Measurements from ENCODE around the gene ARF1. TPM values are rescaled to one million over a fixed set of nuclear protein-coding genes. Genes with fewer than 3 reads are reported as not detected.

ARF1 gene
- total RNA-seq, 1 donor from 2014 or later: 172 TPM

GRCh38 chr1:228112617-228113016 lies 30.1 kb downstream of the ARF1 start:
- no peak for DNase-seq (ENCODE audit: low spot score)
- no peak for ATAC-seq

DNA sequence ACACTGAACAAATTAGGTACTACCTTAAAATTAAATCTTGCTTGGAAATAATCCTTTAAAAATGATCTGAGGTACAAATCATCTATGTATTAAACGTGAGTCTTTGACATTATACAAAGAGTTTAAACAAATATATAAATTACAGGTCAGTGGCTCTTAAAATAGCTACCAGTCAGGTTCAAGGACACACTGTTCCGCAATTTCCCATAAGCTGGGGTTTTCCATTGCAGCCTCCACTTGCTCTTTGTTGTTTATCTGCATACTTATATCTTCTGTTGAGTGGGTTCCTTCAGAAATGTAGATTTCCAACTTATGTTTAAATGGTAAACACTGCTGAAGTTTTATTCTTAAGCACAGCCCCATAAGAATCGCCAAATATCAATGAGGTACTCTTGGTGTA lies 32.3 kb downstream of the ARF1 start:
- DNase-seq (ENCODE audit: low spot score): no peak
- ATAC-seq: no peak

DNA sequence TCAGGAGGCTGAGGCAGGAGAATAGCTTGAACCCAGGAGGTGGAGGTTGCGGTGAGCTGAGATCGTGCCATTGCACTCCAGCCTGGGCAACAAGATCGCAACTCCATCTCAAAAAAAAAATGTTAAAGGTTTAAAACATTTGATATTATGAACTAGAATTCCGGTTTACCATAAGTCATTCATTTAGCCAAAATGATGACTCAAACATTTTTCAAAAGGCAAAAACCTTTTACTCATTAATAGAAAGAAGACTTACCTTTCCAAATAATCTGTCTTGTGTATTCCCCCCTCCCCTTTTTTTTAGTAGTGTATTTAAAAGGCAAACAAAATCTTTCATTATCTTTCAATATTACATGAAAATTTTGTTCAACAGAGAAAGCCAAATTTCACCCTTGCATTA lies 34.8 kb downstream of the ARF1 start:
- ATAC-seq: no peak
- DNase-seq (ENCODE audit: low spot score): no peak

- DNase-seq (ENCODE audit: low spot score) (no peak), ATAC-seq (no peak)
Measured at GRCh38 chr1:228118040-228118439, 35.5 kb downstream of the ARF1 start.

DNA sequence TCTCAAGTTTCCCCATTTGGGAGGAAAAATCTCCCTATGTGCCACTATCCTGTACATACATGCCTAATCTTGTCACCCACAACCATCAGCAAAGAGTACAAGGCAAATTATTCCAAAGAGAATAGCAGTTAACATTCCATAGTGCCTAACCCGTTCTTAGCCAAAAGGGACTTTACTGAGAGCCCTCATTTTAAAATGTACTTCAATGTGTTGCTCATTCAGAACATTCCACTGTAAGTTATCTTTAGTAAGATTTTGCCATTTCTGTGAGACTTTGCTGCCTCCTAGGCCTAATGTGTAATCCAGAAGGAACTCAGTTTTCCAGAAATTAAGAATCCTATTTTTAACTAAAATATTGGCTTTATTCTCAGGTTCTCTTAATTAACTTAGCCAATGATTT lies 37.8 kb downstream of the ARF1 start:
- ATAC-seq: no peak

GRCh38 chr1:228120857-228121489 lies 38.5 kb downstream of the ARF1 start:
- no peak for DNase-seq (ENCODE audit: low spot score)
- ATAC-seq: no peak

More for the DNA sequence above, 37.8 kb downstream of the ARF1 start:
- no peak for DNase-seq (ENCODE audit: low spot score)

- no peak for ATAC-seq
- DNase-seq (ENCODE audit: low spot score): no peak
Measured at GRCh38 chr1:228122921-228123441, 40.5 kb downstream of the ARF1 start.

- DNase-seq (ENCODE audit: low spot score) (no peak), ATAC-seq (no peak)
Measured at GRCh38 chr1:228123505-228123904, 41.0 kb downstream of the ARF1 start.

DNA sequence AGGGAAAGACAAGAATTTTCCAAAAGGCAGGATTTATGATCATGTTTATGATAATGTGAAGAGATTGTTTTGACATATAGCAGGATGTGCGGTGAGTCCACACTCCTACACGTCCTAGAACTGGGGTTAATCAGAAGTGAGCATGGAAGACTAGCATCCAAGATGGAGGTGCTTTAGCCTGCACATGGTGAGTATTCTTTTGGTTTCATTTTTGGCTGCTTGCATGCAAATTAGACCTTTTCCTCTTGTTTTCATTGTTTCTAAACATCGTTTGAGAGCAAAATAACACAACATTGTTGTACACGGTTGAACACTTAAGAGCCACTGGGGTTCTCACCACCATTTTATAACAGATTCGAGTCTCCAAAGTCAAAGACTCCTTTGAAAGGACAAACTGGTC lies 42.7 kb downstream of the ARF1 start:
- DNase-seq (ENCODE audit: low spot score) (no peak), ATAC-seq (no peak)

DNA sequence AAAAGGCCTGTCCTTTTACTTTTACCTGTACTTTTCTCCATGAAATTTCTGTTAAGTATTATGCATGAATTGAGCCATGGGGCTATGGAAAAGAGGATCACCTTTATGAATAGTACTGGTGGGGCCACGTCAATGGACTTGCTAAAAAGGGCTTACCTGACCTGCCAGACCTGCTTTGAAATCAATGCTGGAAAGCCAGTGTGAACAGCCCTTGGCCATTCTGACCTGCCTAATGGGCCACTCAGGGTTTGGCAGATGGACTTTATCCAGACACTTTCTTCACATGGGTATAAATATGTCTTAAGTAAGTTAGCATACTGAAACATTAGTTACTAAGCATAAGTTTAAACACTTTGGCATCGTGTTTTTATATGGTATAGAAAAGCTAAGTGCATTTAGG lies 49.3 kb downstream of the ARF1 start:
- no peak for DNase-seq (ENCODE audit: low spot score)
- no peak for ATAC-seq

GRCh38 chr1:228134591-228134990 lies 52.1 kb downstream of the ARF1 start:
- ATAC-seq (no peak), DNase-seq (ENCODE audit: low spot score) (no peak)

DNA sequence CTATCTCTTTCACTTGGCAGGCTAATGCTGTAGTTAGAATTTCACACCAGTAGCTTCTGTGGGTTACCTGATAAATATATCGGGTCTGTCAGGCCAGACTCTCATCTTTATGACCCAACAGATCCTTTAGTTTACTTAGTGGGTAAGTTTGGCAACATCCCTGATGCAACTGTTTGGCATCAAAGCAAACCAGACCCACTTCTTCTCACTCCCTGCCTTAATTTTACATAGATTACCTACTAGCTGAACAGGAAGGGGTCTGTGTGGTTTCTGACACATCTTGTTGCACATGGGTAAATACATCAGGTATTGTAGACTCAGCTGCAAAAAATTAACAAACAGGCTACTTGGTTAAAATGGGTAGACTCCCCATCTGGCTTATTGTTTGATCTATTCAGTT lies 54.4 kb downstream of the ARF1 start:
- DNase-seq (ENCODE audit: low spot score) (no peak), ATAC-seq (no peak)

- no peak for DNase-seq (ENCODE audit: low spot score)
- no peak for ATAC-seq
Measured at GRCh38 chr1:228139406-228139930, 57.0 kb downstream of the ARF1 start.

GRCh38 chr1:228139931-228140723 lies 57.6 kb downstream of the ARF1 start, which contains the start of gene GUK1:
GUK1 (plus strand) TSS chr1:228140279; CDS start chr1:228140303, 24 bp downstream.
- ATAC-seq: peak; percentile 91
- peak; percentile 100 for DNase-seq (ENCODE audit: low spot score)

DNA sequence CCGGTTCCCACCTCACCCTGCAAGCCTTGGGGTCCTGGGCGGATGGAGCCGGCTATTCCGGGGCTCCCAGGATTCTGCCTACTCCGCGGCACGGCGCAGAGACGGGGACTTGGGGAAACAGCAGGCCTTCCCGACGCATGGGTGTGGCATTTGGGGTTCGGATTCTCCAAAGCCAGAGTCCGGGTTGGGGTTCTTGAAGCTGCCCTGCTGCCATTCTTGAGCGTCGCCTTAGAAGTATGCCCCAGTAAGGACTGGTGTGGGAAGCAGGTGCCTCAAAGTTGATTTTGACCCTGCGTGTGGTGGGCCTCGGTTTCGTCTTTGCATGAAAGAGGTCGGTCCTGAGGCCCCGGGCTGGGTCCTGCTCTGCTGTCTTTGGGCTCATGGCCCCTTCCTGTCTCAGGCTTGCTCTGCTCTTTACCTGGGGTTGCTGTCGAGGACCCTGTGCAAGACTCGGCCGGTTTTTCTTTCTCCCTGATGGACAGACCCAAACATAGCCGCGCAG lies 58.3 kb downstream of the ARF1 start:
- ATAC-seq (no peak), DNase-seq (ENCODE audit: low spot score) (no peak)

DNA sequence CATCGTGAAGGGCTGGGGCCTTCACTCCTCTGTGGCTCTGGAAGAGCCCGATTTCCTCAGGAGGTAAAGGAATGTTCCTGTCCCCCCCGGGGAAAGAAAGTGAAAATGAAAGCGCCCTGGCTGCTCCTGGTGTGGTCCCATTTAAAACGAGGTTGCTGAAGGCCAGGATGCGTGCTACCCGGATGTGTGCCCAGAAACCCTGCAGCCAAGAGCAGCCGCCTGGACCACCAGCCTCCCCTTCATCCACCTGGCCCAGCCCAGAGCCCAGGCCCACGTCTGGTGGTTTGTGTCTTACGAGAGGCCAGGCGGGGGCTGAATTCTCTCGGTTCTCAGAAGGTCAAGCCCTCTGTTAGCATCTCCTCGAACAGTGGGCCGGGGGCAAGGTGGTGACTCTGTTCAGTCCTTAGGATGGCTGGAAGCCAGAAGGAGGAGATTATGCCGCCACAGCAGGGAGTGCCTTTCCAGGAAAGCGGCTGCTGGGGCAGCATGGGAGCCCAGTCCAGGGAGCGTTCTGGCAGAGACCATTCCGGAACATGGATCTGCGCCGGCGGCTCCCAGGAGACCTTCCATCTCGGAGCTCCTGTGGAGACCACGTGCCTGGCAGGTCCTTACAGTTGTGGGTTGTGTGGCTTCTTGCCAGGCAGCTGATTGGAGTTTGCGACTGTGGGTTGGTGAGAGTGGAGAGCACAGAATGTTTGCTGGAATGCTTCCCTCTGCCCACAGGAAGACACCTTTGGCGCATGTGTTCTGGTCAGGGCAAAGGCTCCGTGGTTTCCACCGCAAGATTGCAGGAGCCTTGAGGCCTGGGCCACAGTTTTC lies 58.9 kb downstream of the ARF1 start:
- DNase-seq (ENCODE audit: low spot score) (peak; percentile 69), ATAC-seq (no peak)

DNA sequence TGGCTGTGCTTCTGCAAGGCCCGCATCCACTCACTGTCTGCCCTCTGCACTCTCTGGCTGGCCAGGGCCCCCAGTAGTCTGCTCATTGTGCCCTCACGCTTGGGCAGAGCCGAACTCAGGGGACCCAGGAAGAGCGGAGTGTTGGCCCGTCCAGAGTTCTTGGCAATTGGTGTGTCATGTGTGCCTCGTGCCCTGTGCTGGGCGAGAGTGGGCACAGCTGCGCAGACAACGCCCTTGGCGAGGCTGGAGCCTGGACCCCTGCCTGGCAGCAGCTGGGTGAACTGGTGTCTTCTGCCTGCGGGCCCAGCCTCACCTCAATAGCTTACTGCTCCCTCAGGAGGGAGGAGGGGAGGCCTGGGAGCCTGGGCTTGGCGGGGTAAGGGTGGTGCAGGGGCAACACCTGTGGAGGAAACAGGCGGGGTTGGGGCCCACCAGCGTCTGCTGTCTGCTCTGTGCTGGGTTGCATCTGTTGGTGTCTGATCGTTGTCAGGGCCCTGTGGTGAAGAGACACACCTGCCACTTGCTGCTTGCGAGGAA lies 59.7 kb downstream of the ARF1 start:
- DNase-seq (ENCODE audit: low spot score) (peak; percentile 46), ATAC-seq (no peak)

DNA sequence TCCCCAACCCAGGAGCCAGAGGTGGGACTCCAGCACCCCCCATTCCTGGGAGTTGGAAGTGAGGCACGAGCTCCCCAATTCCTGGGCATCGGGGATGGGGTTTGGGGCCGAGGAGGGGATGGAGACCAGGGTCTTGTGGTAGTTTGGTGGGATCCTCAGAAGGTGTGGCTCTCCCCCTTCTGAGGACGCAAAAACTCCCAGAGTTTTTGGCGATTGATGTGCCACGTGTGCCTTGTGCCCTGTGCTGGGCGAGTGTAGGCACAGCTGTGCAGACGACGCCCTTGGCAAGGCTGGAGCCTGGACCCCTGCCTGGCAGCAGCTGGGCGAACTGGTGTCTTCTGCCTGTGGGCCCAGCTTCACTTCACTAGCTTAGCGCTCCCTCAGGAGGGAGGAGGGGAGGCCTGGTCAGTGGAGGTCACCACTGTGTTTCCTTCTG lies 60.2 kb downstream of the ARF1 start:
- no peak for DNase-seq (ENCODE audit: low spot score)
- no peak for ATAC-seq

DNA sequence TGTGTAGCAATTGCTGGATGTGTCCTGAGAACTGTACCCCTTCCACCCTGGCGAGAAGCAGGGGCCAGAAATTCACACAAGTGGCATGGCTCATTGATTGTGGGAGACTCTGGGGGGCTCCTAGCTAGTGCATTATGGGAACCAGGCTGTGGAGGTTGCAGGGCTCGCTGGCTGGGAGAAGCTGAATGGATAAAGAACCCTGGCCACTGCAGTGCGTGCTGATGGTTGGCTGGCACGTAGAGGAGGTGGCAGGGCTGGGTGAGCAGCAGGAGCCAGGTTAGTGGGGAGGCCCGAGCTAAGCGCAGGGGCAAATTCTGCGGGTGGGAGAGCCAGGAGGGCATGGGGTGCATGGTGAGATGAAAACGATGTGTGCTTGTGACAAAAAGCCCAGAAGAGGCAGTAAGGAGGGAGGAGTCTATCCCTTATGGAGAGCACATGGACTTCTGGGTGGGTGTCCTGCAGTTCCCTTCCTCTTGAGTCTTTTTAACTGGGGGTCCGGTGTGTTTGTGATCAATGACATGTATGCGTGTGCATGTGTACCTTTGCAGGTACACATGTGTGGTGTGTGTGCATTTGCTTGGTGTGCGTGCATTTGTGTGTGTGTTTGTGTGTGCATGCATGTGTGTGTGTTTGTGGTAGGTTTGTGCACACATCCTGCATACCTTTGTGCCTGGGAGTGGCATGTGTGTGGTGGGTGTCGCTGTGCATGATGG lies 61.1 kb downstream of the ARF1 start:
- ATAC-seq (no peak), DNase-seq (ENCODE audit: low spot score) (no peak)

Data from left lobe of liver (tissue), 2 donors.